DMS153 treated with DMSO at 0.1 percent for 48 hours (cell line): ENCODE data around the gene CIAO2A.

ENCODE experiments used
- DNase-seq: peaks from one replicate; lab custom pipeline; 2025; ENCODE audit not compliant: unreplicated experiment; lab: John Stamatoyannopoulos, UW

CIAO2A gene

GRCh38 chr15:64045101-64045435 is 48.6 kb downstream of the CIAO2A start:
- DNase-seq = no peak

- DNase-seq = no peak
These were observed 49.1 kb downstream of the CIAO2A start for GRCh38 chr15:64044300-64045100.

DNA sequence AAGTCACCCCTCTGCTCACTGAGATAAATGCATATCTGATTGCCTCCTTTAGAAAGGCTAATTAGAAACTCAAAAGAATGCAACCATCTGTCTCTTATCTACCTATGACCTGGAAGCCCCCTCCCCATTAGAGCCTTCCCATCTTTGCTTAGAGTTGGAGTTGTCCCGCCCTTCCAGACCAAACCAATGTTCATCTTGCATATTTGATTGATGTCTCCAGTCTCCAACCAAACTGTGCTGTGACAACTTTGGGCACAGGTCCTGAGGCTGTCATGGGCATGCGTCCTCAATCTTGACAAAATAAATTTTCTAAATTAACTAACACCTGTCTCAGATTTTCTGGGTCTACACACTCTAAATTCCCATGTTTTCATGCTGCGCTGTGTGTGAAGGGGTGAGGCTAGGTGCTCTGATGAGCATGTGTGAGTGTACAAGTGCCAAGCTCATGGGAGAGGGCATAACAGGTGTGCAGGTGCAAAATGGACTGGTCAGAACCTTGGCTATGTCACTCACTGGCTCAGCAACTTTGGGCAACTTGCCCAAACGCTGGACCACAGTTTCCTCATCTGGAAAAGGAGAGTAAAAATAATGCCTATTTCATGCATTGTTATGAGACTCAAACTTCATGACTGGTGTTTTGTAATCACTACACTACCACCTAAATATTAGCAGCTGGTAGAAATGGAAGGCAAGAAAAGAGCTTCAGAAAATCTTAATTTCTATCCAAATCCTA is 54.6 kb downstream of the CIAO2A start:
- no peak for DNase-seq

DNA sequence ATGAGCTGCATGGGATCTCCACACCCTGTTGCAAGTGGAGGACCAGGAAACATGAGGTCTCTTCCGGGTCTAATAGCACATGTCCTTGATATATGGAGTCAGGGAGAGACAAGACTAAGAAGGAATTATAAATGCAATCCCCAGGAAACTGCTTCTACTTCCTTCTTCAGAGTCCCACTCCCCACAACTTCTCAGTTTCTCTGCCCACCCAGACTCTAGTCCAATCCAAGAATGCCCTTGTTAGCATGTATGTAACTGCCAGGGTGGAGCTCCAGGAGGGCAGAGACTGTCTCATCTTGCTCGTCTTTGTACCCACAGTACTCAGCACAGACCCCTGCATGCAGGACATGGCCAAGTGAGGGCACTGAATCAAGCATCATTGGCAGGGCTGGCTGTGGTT is 55.7 kb downstream of the CIAO2A start:
- DNase-seq = no peak

GRCh38 chr15:64037116-64037515 is 56.5 kb downstream of the CIAO2A start:
- no peak for DNase-seq

DNA sequence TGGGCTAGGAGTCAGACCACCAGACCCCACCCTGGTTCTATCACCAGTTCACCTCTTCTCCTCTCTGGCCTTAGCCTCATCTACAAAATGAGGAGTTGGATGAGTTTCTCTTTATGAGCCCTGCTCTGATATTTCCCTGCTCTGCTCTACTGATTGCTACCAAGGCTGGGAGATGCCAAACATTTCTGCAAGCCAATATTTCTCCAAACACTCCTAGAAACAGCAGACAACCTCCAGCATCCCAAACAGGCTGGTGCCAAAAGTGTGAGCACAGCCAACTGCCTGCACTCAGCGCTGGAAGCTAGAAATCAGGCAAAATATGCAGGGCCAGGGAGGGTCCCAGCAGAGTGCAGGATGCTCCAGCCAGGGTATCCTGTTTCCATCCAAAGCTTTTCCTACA is 58.1 kb downstream of the CIAO2A start:
- DNase-seq = no peak

- DNase-seq = no peak
These were observed 59.1 kb downstream of the CIAO2A start for GRCh38 chr15:64034519-64034918.

DNA sequence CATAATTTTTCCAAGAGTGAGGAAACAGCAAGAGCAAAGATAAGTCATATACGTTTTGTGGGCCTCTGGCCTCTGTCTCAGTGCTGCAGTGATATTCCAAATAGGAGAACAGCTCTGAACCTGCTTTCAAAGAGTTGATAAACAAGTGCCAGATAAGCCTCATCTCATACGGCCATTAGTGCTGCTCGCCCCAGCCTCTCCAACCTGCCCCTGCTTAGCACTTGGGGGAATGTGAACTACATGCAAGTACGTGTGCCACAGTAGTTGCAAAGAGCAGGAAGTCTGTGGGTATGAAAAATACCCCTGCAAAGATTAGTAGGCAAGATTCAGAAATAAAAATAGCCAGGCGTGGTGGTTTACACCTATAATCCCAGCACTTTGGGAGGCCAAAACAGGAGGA is 61.3 kb downstream of the CIAO2A start:
- no peak for DNase-seq

DNA sequence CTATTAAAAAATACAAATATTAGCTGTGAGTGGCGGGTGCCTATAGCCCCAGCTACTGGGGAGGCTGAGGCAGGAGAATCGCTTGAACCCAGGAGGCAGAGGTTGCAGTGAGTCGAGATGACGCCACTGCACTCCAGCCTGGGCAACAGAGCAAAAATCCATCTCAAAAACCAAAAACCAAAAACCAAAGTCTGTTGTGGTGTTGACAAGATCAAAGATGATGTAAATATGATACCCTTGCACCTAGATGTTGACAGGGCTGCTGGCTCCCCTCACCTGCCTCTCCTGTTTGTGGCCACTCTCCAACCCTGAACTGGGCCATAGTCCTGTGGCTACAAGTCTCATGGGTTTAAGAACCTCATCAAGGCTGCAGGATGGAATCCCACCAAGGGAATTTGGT is 63.5 kb downstream of the CIAO2A start:
- no peak for DNase-seq

- no peak for DNase-seq
These were observed 64.0 kb downstream of the CIAO2A start for GRCh38 chr15:64029633-64030032.

GRCh38 chr15:64029110-64029509 is 64.5 kb downstream of the CIAO2A start:
- DNase-seq = no peak

GRCh38 chr15:64026591-64026990 is 67.0 kb downstream of the CIAO2A start:
- DNase-seq = no peak

GRCh38 chr15:64024172-64025050 is 69.2 kb downstream of the CIAO2A start:
- DNase-seq = no peak

DNA sequence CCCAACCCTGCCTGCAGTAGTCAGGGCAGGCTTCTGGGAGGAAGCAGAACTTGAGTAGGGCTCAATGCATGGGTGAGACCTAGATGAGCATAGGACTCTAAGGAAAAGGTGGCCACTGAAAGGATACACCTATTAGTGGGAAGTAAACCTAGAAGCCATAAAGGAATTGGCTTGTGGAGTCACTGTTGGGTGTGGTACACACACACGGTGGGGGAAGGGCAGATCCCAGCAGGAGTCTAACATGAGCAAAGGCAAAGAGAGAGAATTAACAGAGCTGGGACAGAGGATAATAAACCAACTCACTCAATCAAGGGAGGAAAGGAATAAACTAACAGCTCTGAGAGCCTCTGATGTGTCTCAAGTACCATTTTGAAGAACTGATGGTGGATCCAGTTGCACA is 70.4 kb downstream of the CIAO2A start:
- no peak for DNase-seq

GRCh38 chr15:64022571-64022970 is 71.1 kb downstream of the CIAO2A start:
- DNase-seq = no peak
